ENCODE measurements around the gene IGSF6. TPM values are rescaled to one million over a fixed set of nuclear protein-coding genes. Genes with fewer than 3 reads are reported as not detected.

IGSF6 gene
- total and polyA plus RNA-seq, 12 donors, result 0.55 to 14.5 (median 1.7) TPM

- Histone ChIP-seq H3K27me3 (no peaks in the 10 kb centered on the region), H3K9me3 (no peaks in the 10 kb centered on the region), H3K4me1 (peaks cover 0 to 35% (median 10%) of the 10 kb centered on the region in 9 donors), H3K4me3 (no peak overlapping the region), H3K27ac (no peak overlapping the region), H3K36me3 (peaks cover 0 to 68% (median 8%) of the 10 kb centered on the region in 9 donors)
- no peak for ATAC-seq
- intact Hi-C loops (cut with DNase I), result no loop called here
- DNase-seq, result no peak
- no peak for TF ChIP-seq CTCF (IDR thresholded peaks at IDR 0.05)
- 97 to 99% methylated on average over 5 of the region's 5 CpGs for WGBS, 2 donors
Observed at GRCh38 chr16:21628121-21628726, 24.2 kb downstream of the IGSF6 start.

GRCh38 chr16:21626659-21627277 lies 25.6 kb downstream of the IGSF6 start:
- intact Hi-C loops (cut with DNase I), result no loop called here
- WGBS, 2 donors, result 16 to 22% methylated on average over 6 of the region's 6 CpGs
- TF ChIP-seq CTCF (IDR thresholded peaks at IDR 0.05), result no peak
- peaks cover 0 to 70% (median 8%) of the 10 kb centered on the region in 9 donors for H3K36me3 ChIP-seq
- no peak overlapping the region for H3K4me3 ChIP-seq
- no peaks in the 10 kb centered on the region for H3K27me3 ChIP-seq
- H3K9me3 ChIP-seq, result no peaks in the 10 kb centered on the region
- H3K27ac ChIP-seq, result peak overlapping the region in 3 of 10 donors; percentile 14 to 61 (median 28)
- peaks cover 0 to 30% (median 10%) of the 10 kb centered on the region in 9 donors for H3K4me1 ChIP-seq
- ATAC-seq (peak in 7 of 8 donors; percentile 34 to 83 (median 59)), DNase-seq (no peak)

GRCh38 chr16:21625026-21625425 lies 27.4 kb downstream of the IGSF6 start:
- Histone ChIP-seq H3K9me3 (no peaks in the 10 kb centered on the region), H3K4me3 (no peak overlapping the region), H3K27me3 (no peaks in the 10 kb centered on the region), H3K4me1 (peaks cover 0 to 20% (median 12%) of the 10 kb centered on the region in 9 donors), H3K27ac (no peak overlapping the region), H3K36me3 (peaks cover 0 to 79% (median 8%) of the 10 kb centered on the region in 9 donors)
- intact Hi-C loops (cut with DNase I), result no loop called here
- no peak for TF ChIP-seq CTCF (IDR thresholded peaks at IDR 0.05)
- DNase-seq, result no peak
- no peak for ATAC-seq
- 76 to 78% methylated on average over 1 of the region's 1 CpG for WGBS, 2 donors

- no peaks in the 10 kb centered on the region for H3K27me3 ChIP-seq
- no peak overlapping the region for H3K4me3 ChIP-seq
- 97 to 100% methylated on average over 1 of the region's 1 CpG for WGBS, 2 donors
- no peak for TF ChIP-seq CTCF (IDR thresholded peaks at IDR 0.05)
- H3K9me3 ChIP-seq, result no peaks in the 10 kb centered on the region
- H3K27ac ChIP-seq, result no peak overlapping the region
- DNase-seq (no peak), ATAC-seq (no peak)
- H3K4me1 ChIP-seq, result peaks cover 0 to 37% (median 14%) of the 10 kb centered on the region in 9 donors
- H3K36me3 ChIP-seq, result peaks cover 0 to 79% (median 4%) of the 10 kb centered on the region in 9 donors
- intact Hi-C loops (cut with DNase I), result no loop called here
Observed at GRCh38 chr16:21622545-21622944, 29.9 kb downstream of the IGSF6 start.
